SK-N-SH (cell line): ENCODE measurements around the gene RCOR2. TPM values are rescaled to one million over a fixed set of nuclear protein-coding genes. Genes with fewer than 3 reads are reported as not detected.

Experiments used
- CTCF ChIA-PET: fragments of 300-600, 350-600 bp; formaldehyde crosslinking; extraction: SDS; loops from one replicate; lab custom pipeline; 2021; lab: Yijun Ruan, JAX
- POLR2A ChIA-PET: fragments of 350-600 bp; sonication (Branson Sonifier 250); formaldehyde crosslinking; extraction: SDS; loops from one replicate; lab custom pipeline; 2020; ENCODE audit warnings: antibody characterized with exemption, inconsistent platforms; lab: Yijun Ruan, JAX
- DNase-seq: peaks from one replicate; pipeline ENCODE4 v3.0.0; 2012
- H2AFZ ChIP-seq: fragments of 200-600 bp; sonication (generic); 2 replicates; pipeline ENCODE4 v1.8.1; 2016; ENCODE audit warnings: antibody characterized with exemption, mild to moderate bottlenecking, low read depth
- H3F3A ChIP-seq: fragments of 200-600 bp; sonication (generic); replicated peaks from 2 replicates; pipeline ENCODE3; 2016; ENCODE audit warnings: antibody characterized with exemption, mild to moderate bottlenecking; ENCODE audit not compliant: insufficient read depth
- H3K27ac ChIP-seq, 2 experiments: fragments of 200-500 bp in 1 of 2; fragments of 200-600 bp in 1 of 2; sonication (Bioruptor generic) in 1 of 2; sonication (generic), shearing (Covaris generic) in 1 of 2; 2 replicates each; pipeline versions ENCODE4 v1.5.1 to v1.6.1; 2014 to 2016; ENCODE audit warnings: low read depth in 2 of 2, inconsistent platforms in 1 of 2, low read length in 1 of 2, mild to moderate bottlenecking in 1 of 2, mixed read lengths in 1 of 2
- H3K27me3 ChIP-seq: fragments of 200-600 bp; sonication (generic), shearing (Covaris generic); 2 replicates; pipeline ENCODE4 v1.6.1; 2016; ENCODE audit warnings: mixed run types; ENCODE audit not compliant: insufficient read depth
- H3K36me3 ChIP-seq, 2 experiments: fragments of 200-500 bp in 1 of 2; fragments of 200-600 bp in 1 of 2; sonication (Bioruptor generic) in 1 of 2; sonication (generic) in 1 of 2; replicated peaks in 1 of 2; 2 replicates each; pipeline versions ENCODE3 to v1.5.1; 2014 to 2016; ENCODE audit warnings: low read length in 1 of 2, mild to moderate bottlenecking in 1 of 2; ENCODE audit not compliant: insufficient read depth in 2 of 2, control insufficient read depth in 1 of 2
- H3K4me1 ChIP-seq, 2 experiments: fragments of 200-500 bp in 1 of 2; fragments of 200-600 bp in 1 of 2; sonication (Bioruptor generic) in 1 of 2; sonication (generic), shearing (Covaris generic) in 1 of 2; 2 replicates each; pipeline versions ENCODE4 v1.5.1 to v1.6.1; 2014 to 2016; ENCODE audit warnings: low read depth in 1 of 2, low read length in 1 of 2, mixed run types in 1 of 2; ENCODE audit not compliant: insufficient read depth in 2 of 2, control insufficient read depth in 1 of 2
- H3K4me2 ChIP-seq: fragments of 200-600 bp; sonication (generic), shearing (Covaris generic); 2 replicates; pipeline ENCODE4 v1.6.1; 2017; ENCODE audit warnings: mixed run types
- H3K4me3 ChIP-seq, 2 experiments: fragments of 200-500 bp in 1 of 2; fragments of 200-600 bp in 1 of 2; sonication (Bioruptor generic) in 1 of 2; sonication (generic), shearing (Covaris generic) in 1 of 2; 2 replicates each; pipeline versions ENCODE4 v1.5.1 to v1.8.1; 2014 to 2016; ENCODE audit warnings: low read depth in 2 of 2, inconsistent platforms in 1 of 2, low read length in 1 of 2, mild to moderate bottlenecking in 1 of 2, mixed read lengths in 1 of 2, moderate library complexity in 1 of 2
- H3K79me2 ChIP-seq: fragments of 200-600 bp; sonication (generic); 2 replicates; pipeline ENCODE4 v1.8.1; 2017; ENCODE audit warnings: mild to moderate bottlenecking; ENCODE audit not compliant: insufficient read depth
- H3K9ac ChIP-seq: fragments of 200-600 bp; sonication (generic); 2 replicates; pipeline ENCODE4 v1.6.1; 2017; ENCODE audit warnings: mixed run types
- H3K9me2 ChIP-seq: fragments of 200-600 bp; sonication (generic); 2 replicates; pipeline ENCODE4 v1.6.1; 2017; ENCODE audit warnings: mixed run types
- H3K9me3 ChIP-seq: fragments of 200-600 bp; sonication (generic); 2 replicates; pipeline ENCODE4 v1.6.1; 2017; ENCODE audit warnings: mixed run types, mild to moderate bottlenecking, moderate library complexity
- H4K20me1 ChIP-seq: fragments of 200-600 bp; sonication (generic); 2 replicates; pipeline ENCODE4 v1.6.1; 2017; ENCODE audit warnings: mild to moderate bottlenecking, mixed run types; ENCODE audit not compliant: insufficient read depth
- CHD2 ChIP-seq: fragments of 150-350 bp; IDR thresholded peaks from 2 replicates; pipeline ENCODE4 v1.6.1; 2018; ENCODE audit warnings: low read length; ENCODE audit not compliant: partially characterized antibody
- FOXJ3 ChIP-seq: sonication (generic); formaldehyde crosslinking; IDR thresholded peaks from 2 replicates; pipeline ENCODE4 v1.5.1; 2020; ENCODE audit warnings: mild to moderate bottlenecking, missing genetic modification reagents
- FOXM1 ChIP-seq: IDR thresholded peaks from 2 replicates; pipeline ENCODE4 v1.4.0; 2012; ENCODE audit warnings: low read depth, mild to moderate bottlenecking
- GATA2 ChIP-seq: sonication (generic); formaldehyde crosslinking; IDR thresholded peaks from 2 replicates; pipeline ENCODE4 v1.5.0; 2020; ENCODE audit warnings: mild to moderate bottlenecking, missing genetic modification reagents
- MEF2A ChIP-seq: IDR thresholded peaks from 2 replicates; pipeline ENCODE4 v1.4.0; 2012; ENCODE audit warnings: low read depth, borderline replicate concordance
- MXI1 ChIP-seq: IDR thresholded peaks from 2 replicates; pipeline ENCODE4 v1.6.1; 2012; ENCODE audit warnings: mild to moderate bottlenecking, low read depth, low read length, improper control_type of control experiment
- NFIC ChIP-seq: IDR thresholded peaks from 2 replicates; pipeline ENCODE4 v1.4.0; 2012; ENCODE audit warnings: borderline replicate concordance
- NRF1 ChIP-seq: IDR thresholded peaks from 2 replicates; pipeline ENCODE4 v1.6.1; 2012; ENCODE audit warnings: low read depth, mild to moderate bottlenecking, low read length
- RCOR1 ChIP-seq: fragments of 150-350 bp; IDR thresholded peaks from 2 replicates; pipeline ENCODE4 v1.6.1; 2017; ENCODE audit warnings: antibody characterized with exemption, low read length
- TCF12 ChIP-seq: IDR thresholded peaks from 2 replicates; pipeline ENCODE4 v1.4.0; 2012
- TEAD4 ChIP-seq: IDR thresholded peaks from 2 replicates; pipeline ENCODE4 v1.4.0; 2012; ENCODE audit warnings: mild to moderate bottlenecking, borderline replicate concordance; ENCODE audit not compliant: insufficient read depth
- WGBS: methylation state at CpG from one replicate; pipeline ENCODE4 v1.1.6; 2017; ENCODE audit warnings: low lambda C conversion rate; 5-methylcytosine and 5-hydroxymethylcytosine counted together
- polyA plus RNA-seq, 3 experiments: library from polyadenylated mRNA; depleted of rRNA; stranded (reverse); fragments of >200 nt; gene quantifications; 2 replicates each; pipeline ENCODE4 v1.2.3, GENCODE V29; 2012
- TF ChIP-seq, protein P1 (sequence below): IDR thresholded peaks from 2 replicates; pipeline ENCODE4 v1.4.0; 2012; ENCODE audit warnings: low read depth
- TF ChIP-seq, protein P2 (sequence below): IDR thresholded peaks from 2 replicates; pipeline ENCODE4 v1.4.0; 2012; ENCODE audit warnings: low read depth, borderline replicate concordance
- TF ChIP-seq, protein P3 (sequence below): IDR thresholded peaks from 2 replicates; pipeline ENCODE4 v1.4.0; 2012; ENCODE audit warnings: low read depth, borderline replicate concordance
- TF ChIP-seq, protein P4 (sequence below): fragments of 150-350 bp; IDR thresholded peaks from 2 replicates; pipeline ENCODE4 v1.6.1; 2017; ENCODE audit warnings: antibody characterized with exemption, low read length, low read depth, borderline replicate concordance

The RCOR2 gene
- polyA plus RNA-seq, 1 of the 3 experiments (the other 2 are of a cell fraction) = 1.1 TPM

DNA sequence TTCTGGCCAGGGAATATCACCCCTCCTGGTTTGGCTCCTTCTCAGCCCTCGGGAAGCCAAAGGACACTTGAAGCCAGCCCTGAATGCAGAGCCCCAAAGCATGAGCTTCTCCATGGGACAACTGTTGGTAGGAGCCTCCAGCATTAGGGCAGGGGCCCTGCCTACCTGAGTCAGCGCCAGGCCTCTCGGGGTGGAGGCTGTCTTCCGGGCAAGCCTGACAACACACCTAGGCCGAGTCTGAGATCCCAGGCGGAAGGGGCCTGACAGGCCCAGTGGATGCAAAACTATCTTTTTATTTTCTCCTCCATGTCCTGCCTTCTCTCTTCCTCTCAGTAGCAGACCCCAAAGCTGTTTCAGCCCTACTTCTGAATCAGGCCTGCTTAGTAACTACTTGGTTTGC, 27.6 kb downstream of the RCOR2 start:
- H3K27ac ChIP-seq = no peak overlapping the region
- no peaks in the 10 kb centered on the region for H3K27me3 ChIP-seq
- peaks cover 80% of the 10 kb centered on the region for H4K20me1 ChIP-seq
- H3K9me3 ChIP-seq = no peaks in the 10 kb centered on the region
- 100% methylated on average over 1 of the region's 6 CpGs for WGBS
- ChIA-PET POLR2A (no interaction called here), CTCF (interaction anchor here (1.6 to 4.0 kb wide), 2 partner anchors 17 to 27 kb away, joined by 3 to 12 read pairs; no protein-coding TSS in a partner anchor)
- H3K4me1 ChIP-seq = peaks cover 4 to 15% of the 10 kb centered on the region in 2 experiments; a peak in 2 of 4 replicates
- H2AFZ ChIP-seq = no peak overlapping the region
- no peaks in the 10 kb centered on the region for H3F3A ChIP-seq
- H3K36me3 ChIP-seq = peaks cover 0 to 2% of the 10 kb centered on the region in 2 experiments
- no peak for DNase-seq
- peaks cover 91% of the 10 kb centered on the region for H3K79me2 ChIP-seq
- no peak overlapping the region for H3K9ac ChIP-seq
- no peaks in the 10 kb centered on the region for H3K9me2 ChIP-seq
- H3K4me3 ChIP-seq = no peak overlapping the region
- H3K4me2 ChIP-seq = no peak overlapping the region
- TF ChIP-seq, protein P1, sequence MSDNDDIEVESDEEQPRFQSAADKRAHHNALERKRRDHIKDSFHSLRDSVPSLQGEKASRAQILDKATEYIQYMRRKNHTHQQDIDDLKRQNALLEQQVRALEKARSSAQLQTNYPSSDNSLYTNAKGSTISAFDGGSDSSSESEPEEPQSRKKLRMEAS = no peak
- TF ChIP-seq RCOR1 (no peak), TCF12 (no peak), NRF1 (no peak), MEF2A (no peak), FOXM1 (no peak), FOXJ3 (CRISPR knock-in tag) (no peak)
- TF ChIP-seq, protein P2, sequence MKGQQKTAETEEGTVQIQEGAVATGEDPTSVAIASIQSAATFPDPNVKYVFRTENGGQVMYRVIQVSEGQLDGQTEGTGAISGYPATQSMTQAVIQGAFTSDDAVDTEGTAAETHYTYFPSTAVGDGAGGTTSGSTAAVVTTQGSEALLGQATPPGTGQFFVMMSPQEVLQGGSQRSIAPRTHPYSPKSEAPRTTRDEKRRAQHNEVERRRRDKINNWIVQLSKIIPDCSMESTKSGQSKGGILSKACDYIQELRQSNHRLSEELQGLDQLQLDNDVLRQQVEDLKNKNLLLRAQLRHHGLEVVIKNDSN = no peak
- TF ChIP-seq, protein P3, sequence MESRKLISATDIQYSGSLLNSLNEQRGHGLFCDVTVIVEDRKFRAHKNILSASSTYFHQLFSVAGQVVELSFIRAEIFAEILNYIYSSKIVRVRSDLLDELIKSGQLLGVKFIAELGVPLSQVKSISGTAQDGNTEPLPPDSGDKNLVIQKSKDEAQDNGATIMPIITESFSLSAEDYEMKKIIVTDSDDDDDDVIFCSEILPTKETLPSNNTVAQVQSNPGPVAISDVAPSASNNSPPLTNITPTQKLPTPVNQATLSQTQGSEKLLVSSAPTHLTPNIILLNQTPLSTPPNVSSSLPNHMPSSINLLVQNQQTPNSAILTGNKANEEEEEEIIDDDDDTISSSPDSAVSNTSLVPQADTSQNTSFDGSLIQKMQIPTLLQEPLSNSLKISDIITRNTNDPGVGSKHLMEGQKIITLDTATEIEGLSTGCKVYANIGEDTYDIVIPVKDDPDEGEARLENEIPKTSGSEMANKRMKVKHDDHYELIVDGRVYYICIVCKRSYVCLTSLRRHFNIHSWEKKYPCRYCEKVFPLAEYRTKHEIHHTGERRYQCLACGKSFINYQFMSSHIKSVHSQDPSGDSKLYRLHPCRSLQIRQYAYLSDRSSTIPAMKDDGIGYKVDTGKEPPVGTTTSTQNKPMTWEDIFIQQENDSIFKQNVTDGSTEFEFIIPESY = no peak
- TF ChIP-seq, protein P4, sequence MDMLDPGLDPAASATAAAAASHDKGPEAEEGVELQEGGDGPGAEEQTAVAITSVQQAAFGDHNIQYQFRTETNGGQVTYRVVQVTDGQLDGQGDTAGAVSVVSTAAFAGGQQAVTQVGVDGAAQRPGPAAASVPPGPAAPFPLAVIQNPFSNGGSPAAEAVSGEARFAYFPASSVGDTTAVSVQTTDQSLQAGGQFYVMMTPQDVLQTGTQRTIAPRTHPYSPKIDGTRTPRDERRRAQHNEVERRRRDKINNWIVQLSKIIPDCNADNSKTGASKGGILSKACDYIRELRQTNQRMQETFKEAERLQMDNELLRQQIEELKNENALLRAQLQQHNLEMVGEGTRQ = no peak

DNA sequence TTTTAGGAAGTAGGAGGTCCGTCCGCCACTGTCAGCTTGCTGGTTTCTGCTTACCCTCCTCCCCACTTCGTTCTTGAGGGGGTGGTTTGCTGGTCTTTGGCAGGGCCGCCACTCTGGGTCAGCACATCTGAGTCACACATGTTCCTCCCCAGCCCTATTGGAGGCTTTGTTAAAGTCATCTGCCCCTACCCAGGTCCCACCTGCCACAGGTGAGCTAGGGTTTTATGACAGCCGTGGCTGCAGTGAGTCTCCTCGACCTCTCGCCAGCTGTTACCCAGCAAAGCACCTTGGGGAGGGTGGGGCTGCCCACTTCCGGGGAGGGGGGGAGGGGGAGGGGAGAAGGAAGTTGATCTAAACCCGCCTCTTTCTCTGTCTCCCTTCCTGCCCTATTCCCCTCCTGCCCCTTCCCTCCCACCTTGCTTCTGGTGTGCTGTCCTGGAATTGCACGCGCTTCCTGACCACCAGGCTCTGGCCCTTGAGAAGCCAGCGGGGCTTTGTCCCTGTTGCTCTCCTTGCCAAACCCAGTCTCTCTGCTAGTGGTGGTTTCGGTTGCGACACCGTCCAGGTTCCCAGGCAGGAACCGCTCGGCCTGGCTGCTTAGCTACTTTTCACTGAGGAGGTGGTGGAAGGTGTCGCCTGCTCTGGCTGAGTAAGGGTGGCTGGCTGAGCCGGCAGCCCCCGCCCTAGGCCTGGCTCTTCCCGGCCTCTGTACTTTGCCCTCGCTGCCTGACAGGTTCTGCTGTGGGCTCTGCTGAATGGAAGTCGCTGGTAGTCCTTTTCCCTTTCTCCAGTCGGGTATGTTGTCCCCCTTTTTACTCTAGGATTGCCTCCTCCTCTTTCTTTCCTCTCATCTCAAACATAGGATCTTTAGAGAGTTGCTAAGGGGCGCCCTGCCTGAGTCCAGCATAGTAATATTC, 28.5 kb downstream of the RCOR2 start:
- H3K27me3 ChIP-seq = no peaks in the 10 kb centered on the region
- H3K36me3 ChIP-seq = peaks cover 0 to under 1% of the 10 kb centered on the region in 2 experiments
- ChIA-PET POLR2A (no interaction called here), CTCF (interaction anchor here (1.1 to 4.0 kb wide), 4 partner anchors 12 to 57 kb away, joined by 3 to 12 read pairs (median 3); no protein-coding TSS in a partner anchor)
- H3K79me2 ChIP-seq = peaks cover 91% of the 10 kb centered on the region
- 84% methylated on average over 23 of the region's 25 CpGs for WGBS
- no peak for DNase-seq
- H4K20me1 ChIP-seq = peaks cover 80% of the 10 kb centered on the region
- H3K9me3 ChIP-seq = no peaks in the 10 kb centered on the region
- H3K4me3 ChIP-seq = no peak overlapping the region
- peaks cover 4 to 15% of the 10 kb centered on the region in 2 experiments; a peak in 2 of 4 replicates for H3K4me1 ChIP-seq
- no peak overlapping the region for H3K9ac ChIP-seq
- no peak overlapping the region for H2AFZ ChIP-seq
- H3K27ac ChIP-seq = no peak overlapping the region
- H3K9me2 ChIP-seq = no peaks in the 10 kb centered on the region
- H3K4me2 ChIP-seq = no peak overlapping the region
- no peaks in the 10 kb centered on the region for H3F3A ChIP-seq
- TF ChIP-seq NFIC (no peak), TEAD4 (no peak), FOXM1 (no peak), FOXJ3 (CRISPR knock-in tag) (no peak), TCF12 (no peak), MXI1 (no peak), GATA2 (no peak), CHD2 (no peak), MEF2A (no peak)
- TF ChIP-seq, protein P2 = no peak
- TF ChIP-seq, protein P3 = no peak
